Activated T-cell treated with anti-CD3 and anti-CD28 coated beads for 48 hours (primary cell): ENCODE data around the gene NRF1.

ENCODE experiments used
- DNase-seq: peaks from one replicate; pipeline ENCODE4 v3.0.0-alpha.2; 2020; ENCODE audit warnings: low read depth

The NRF1 gene

DNA sequence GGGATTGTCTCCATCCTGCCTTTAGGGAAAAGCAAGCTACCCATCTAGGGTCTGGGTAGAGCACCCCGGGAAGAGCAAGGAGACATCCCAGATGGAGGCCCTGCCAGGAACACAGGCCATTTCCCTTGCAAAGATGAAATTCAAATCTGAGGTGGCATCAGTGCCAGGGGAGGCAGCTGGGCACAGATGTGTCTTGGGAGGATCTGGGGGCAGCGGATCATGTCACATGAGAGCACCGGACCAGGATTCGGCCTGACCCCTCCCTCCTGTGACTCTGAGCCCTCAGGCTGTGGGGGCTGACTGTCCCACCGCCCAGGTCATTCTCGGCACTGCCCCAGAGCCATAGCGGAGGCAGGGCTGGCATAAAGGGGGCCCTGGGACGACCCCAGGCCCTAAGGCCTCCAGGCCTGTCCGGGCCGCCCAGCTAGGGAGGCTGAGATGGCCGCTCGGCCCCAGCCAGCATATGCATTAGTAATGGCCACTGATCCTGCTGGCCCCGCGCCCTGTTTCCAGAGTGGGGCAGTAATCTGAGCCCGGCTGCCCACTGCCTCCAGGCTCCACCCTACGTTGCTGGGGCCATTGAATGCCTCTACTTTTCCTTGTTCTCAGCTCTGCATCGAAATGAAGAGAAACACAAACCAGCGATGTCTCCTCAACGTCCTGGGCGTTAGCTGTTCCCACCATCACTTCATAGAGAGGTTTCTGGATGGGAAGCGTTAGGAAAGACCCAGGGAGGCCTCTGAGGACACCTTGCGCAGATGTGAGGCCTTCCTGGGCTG is 192.8 kb downstream of the NRF1 start:
- DNase-seq, result no peak

DNA sequence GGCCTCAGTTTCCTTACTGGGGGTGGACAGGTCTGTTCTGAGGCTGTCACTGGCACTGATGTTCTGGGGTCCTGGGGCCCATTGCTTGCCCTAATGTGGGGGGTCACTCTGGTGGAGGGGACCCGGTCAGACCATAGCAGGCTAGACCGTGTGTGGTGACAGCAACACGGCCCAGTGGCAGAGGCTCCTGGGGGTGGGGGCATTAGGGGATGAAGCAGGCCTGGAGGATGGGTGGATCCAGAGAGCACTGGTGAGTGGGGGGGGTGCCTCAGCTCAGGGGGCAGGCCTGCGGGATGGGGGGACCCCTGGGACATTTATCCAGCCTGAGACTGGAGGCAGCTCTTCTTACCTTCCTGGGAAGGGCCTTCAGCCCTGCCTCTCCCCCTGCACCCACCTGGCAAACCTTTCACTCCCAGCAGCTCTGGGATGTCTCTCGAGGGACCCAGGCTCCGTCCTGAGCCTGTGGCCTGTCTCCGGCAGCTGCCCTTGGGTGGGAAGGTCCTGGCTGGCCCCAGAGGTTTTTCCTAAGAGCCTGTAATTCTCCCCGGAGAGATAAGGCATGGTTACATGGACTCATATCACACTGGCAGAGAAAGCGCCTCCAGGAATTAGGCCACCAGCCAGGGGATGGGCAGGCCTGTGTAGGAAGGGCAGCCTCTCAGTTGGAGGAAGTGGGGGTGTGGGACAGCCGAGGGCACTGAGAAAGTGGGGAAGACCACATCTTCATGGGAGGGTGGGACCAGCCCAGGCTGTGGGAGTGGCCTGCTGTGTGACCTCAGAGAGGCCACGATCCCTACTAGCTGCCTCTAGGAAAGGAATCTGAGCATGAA is 193.6 kb downstream of the NRF1 start:
- DNase-seq, result no peak
